Astrocyte (in vitro differentiated cells and primary cell): Measurements from ENCODE around the gene PDLIM7.

Experiments
- CTCF ChIP-seq: IDR thresholded peaks from 2 replicates; pipeline ENCODE4 v1.5.1; 2011; ENCODE audit warnings: low read depth, mild to moderate bottlenecking, inconsistent platforms, low read length, moderate library complexity; ENCODE audit not compliant: insufficient read depth
- EZH2 ChIP-seq: IDR thresholded peaks from 2 replicates; pipeline ENCODE4 v1.6.1; 2012; ENCODE audit warnings: mild to moderate bottlenecking, low read length, inconsistent platforms; ENCODE audit not compliant: insufficient read depth

- no peak for TF ChIP-seq CTCF
- no peak for TF ChIP-seq EZH2
Observed at GRCh38 chr5:177493795-177494345, 3.5 kb downstream of the PDLIM7 start.
